VCaP (cell line): ENCODE data around the gene FAM83G.
A peak's percentile ranks its signal among the peaks of the same experiment; 100 is the strongest.

Experiments
- H3K27ac ChIP-seq: fragments of 450-650 bp; 2 replicates; pipeline ENCODE4 v1.5.1; 2017
- TF ChIP-seq, protein P1 (sequence below): fragments of 450-650 bp; conservative IDR thresholded peaks from 2 replicates; pipeline ENCODE4 v1.5.1; 2017; ENCODE audit warnings: mild to moderate bottlenecking, moderate library complexity

The FAM83G gene

DNA sequence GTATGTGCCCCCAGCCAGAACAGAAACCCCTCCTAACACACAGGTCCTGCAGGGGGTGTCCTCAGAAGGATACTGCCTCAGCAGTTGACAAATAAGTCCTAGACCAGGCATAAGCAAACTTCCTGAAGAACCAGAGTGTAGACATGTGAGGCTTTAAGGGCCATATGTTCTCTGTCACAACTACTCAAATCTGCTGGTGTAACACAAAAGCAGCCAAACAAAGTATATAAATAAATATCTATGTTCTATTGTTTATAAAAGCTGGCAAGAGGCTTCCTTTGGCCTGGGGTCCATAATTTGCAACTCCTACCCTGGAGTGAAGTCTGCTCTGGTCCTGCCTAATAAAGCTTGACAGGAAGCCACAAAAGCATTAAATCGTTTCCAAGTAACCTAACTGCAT, 9.9 kb downstream of the FAM83G start:
- TF ChIP-seq, protein P1, sequence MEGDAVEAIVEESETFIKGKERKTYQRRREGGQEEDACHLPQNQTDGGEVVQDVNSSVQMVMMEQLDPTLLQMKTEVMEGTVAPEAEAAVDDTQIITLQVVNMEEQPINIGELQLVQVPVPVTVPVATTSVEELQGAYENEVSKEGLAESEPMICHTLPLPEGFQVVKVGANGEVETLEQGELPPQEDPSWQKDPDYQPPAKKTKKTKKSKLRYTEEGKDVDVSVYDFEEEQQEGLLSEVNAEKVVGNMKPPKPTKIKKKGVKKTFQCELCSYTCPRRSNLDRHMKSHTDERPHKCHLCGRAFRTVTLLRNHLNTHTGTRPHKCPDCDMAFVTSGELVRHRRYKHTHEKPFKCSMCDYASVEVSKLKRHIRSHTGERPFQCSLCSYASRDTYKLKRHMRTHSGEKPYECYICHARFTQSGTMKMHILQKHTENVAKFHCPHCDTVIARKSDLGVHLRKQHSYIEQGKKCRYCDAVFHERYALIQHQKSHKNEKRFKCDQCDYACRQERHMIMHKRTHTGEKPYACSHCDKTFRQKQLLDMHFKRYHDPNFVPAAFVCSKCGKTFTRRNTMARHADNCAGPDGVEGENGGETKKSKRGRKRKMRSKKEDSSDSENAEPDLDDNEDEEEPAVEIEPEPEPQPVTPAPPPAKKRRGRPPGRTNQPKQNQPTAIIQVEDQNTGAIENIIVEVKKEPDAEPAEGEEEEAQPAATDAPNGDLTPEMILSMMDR: no peak
- peak overlapping the region; percentile 27; the same call in 1 of the 2 replicates for H3K27ac ChIP-seq

DNA sequence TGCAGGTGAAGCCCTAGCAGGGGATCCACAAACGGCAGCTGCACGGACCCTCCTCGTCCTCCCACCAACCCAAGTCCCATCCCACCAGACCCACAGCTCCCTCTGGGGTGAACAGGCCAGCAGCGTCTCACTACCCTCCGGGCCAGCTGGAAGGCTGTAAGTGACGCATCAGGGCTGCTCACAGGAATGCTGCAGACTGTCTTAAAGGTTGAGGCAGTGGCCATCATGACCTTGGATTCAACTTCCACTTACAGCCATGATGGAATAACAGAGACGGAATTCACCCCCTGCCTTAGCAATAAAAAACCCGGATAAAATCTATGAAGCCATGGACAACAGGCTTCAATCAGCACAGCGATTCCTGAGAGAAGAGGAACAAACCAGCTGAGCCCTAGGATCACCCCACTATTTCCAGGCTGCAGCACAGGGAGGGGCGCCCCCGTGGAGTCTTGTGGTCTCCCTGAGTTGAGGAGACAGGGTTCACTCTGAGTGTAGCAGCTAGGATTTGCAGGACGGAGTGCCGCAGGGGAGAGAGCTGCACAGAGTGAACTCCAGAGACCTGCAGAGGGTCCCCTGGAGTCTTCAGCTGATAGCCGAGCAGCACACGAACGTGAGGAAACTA, 10.5 kb downstream of the FAM83G start:
- H3K27ac ChIP-seq: peak overlapping the region; percentile 27; the same call in 1 of the 2 replicates
- TF ChIP-seq, protein P1: no peak

DNA sequence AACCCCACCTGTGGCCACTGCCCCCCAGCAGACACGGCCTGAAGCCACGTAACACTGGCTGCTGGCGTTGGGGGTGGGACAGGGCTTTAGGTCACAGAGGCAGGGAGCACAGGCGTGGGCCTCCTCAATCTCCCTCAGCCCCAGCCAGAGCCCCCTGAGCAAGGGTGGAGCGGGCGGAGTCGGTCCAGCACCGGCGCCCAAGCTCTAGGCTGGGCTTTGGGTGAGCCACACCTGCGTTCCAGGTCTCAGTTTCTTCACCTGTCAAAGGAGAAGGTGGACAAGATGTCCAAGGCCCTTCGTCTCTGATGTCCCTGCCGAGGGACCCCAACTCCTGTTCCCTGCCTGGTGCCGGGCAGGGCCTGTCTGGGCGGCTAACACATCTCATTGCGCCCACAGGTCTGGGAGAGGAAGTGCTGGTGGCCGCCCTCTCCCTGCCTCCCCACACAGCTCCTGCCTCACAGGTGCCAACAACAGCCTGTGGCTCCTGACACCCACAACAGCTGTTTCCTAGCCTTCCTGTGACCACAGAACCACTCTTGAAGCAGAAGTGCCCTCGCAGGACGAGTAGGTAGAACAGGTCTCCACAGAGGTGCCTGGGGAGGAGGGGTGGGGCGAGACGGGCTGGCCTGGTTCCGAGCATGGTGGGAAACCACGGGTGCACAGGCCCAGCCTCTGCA, 12.0 kb downstream of the FAM83G start:
- TF ChIP-seq, protein P1: no peak

DNA sequence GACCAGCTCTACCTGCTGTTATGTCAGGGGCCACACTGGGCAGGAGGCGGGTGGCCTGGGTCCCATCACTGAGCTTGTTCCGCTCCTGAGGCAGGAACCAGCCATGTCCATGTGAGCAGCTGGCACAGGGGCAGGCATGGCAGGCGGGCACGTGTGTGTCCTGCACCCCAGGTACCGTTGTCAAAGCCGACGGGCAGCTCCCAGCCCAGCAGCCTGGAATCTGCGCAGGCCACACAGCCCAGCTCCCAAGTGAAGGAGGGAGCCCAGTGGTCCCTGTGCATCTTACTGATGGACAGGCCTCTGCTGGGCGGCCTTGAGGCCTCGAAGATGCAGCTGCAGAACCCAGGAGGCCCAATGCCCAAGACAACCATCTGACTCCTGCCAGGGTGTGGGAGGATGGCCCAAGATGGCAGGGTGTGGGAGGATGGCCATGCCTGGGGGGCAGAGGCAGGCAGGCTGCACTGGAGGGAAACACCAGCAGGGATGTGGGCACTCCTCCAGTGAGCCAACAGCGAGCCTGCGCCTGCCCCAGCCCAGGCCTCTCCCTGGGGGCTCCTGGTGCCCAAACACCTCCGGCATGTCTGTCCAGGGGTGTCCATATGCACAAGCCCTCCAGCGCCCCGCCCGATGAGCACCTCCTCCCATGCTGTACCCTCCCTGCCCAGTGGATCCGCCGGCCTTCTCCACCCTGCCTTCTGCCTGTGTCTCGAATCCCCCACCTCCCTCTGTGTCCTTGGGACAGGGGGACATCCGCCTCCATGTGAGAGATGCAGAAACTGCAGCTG, 12.8 kb downstream of the FAM83G start:
- H3K27ac ChIP-seq: no peak overlapping the region

More for the DNA sequence above, 12.0 kb downstream of the FAM83G start:
- no peak overlapping the region for H3K27ac ChIP-seq

DNA sequence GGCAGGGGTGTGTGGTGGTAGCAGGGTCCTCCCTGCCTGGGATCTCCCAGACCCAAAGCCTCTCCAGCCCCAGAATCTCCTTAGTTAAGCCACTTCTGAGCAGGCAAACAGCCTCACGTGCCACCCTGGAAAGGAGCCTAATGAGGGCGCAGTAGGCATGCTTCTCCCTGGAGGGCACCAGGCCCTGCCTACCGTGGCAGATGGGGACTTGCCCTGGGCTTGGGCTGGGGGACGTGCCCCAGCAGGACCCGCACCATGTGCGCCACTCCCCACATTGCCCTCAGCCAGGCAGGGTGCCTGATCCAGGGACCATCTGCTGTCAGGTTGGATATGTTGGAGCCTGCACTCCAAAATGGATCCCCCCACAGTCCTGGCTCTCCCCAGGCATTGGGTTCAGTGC, 14.2 kb downstream of the FAM83G start:
- no peak overlapping the region for H3K27ac ChIP-seq
- TF ChIP-seq, protein P1: no peak

More for the DNA sequence above, 12.8 kb downstream of the FAM83G start:
- TF ChIP-seq, protein P1: no peak

DNA sequence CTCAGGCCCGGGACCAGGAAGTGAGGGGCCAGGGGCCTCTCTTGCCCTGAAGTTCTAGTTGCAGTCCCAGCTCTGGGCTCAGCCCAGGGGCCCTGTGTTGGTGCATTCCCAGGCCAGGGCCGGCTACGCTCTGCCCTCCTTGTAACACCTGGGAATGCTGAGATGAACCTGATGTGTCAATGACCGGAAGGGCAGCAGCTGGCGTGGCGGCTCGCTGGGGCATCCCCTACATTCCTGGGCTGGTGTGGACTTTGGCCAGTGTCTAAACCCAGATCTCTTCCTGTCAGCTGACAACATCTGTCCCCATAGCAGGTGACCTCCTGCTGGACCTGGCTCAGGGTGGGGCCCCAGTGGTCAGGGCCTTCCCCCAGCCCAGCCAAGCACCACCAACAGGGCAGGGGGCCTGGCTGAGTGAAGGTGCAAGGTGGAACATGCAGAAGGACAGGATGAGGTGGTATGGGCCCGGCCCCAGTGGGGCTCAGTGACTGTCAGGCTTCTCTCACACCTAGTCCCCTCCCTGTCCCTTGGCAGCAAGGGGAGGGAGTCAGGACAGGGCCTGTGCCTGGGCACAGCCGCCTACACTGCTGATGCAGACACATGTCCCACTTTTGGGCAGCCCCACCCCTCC, 15.9 kb downstream of the FAM83G start:
- H3K27ac ChIP-seq: peak overlapping the region; percentile 5; the same call in 1 of the 2 replicates
- TF ChIP-seq, protein P1: no peak
